Lower lobe of right lung (tissue), 2 donors: ENCODE measurements around the gene DCST1. TPM values are rescaled to one million over a fixed set of nuclear protein-coding genes. Genes with fewer than 3 reads are reported as not detected.
A peak's percentile ranks its signal among the peaks of the same experiment; 100 is the strongest.

Source experiments
- ATAC-seq, 2 donors: fragments of 200-7000 bp; cut with Tn5 transposase; one replicate each; pipeline ENCODE4 v1.9.1; 2020 to 2022; ENCODE audit warnings: mild to moderate bottlenecking in 2 of 2, moderate library complexity in 2 of 2
- DNase-seq: peaks from one replicate; pipeline ENCODE4 v3.0.0-alpha.2; 2020
- H3K27ac ChIP-seq: fragments of 200-600 bp; one replicate; pipeline ENCODE4 v1.8.0; 2022
- H3K27me3 ChIP-seq: fragments of 200-600 bp; one replicate; pipeline ENCODE4 v1.8.0; 2022; ENCODE audit warnings: low read depth
- H3K36me3 ChIP-seq: fragments of 200-600 bp; one replicate; pipeline ENCODE4 v1.8.0; 2022; ENCODE audit warnings: mild to moderate bottlenecking
- H3K4me1 ChIP-seq: fragments of 200-600 bp; one replicate; pipeline ENCODE4 v1.8.0; 2022
- H3K4me3 ChIP-seq: fragments of 200-600 bp; one replicate; pipeline ENCODE4 v1.8.0; 2022; ENCODE audit warnings: mild to moderate bottlenecking
- H3K9me3 ChIP-seq: fragments of 200-600 bp; one replicate; pipeline ENCODE4 v1.8.0; 2022
- intact Hi-C: fragments of 100-400 bp; cut with DNase I; formaldehyde crosslinking; loops from one replicate; pipeline ENCODE4 v1.11.0; 2022
- total RNA-seq: library from RNA; stranded (reverse); fragmentation: NEBNext Ultra II Directional; extraction: Animal tissue kit (Norgen Biotek cat#: 25700); gene quantifications from one replicate; pipeline ENCODE4 v1.2.1, GENCODE V29; 2021
- TF ChIP-seq, protein P1 (sequence below): fragments of 200-600 bp; IDR thresholded peaks from one replicate; pipeline ENCODE4 v1.8.0; 2022; ENCODE audit warnings: antibody characterized with exemption, mild to moderate bottlenecking
- donor health status: DM: no; HTN: yes; CAD: no; lungs with severe emphysema.

DCST1 gene
- total RNA-seq, 1 donor from 2014 or later = not detected

DNA sequence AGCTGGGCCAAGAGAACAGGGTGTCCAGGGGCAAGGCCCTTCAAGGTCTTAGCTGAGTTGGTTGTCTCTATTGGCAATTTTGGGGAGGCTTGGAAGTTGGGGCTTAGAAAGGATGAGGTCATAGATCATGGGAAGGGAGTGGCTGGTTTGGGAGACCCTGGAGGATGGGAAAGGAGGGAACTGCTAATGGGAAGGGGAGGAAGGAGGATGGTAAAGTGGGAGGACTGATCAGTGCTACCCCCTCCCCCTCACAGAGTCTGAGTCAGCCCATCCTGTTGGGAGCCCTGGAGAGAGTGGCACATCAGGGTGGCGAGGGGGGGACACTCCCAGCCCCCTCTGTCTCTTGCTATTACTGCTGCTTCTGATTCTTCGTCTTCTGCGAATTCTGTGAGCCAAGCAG lies 35.0 kb downstream of the DCST1 start:
- no peak overlapping the region for H3K4me3 ChIP-seq
- ATAC-seq = no peak
- no peak overlapping the region for H3K27ac ChIP-seq
- TF ChIP-seq, protein P1, sequence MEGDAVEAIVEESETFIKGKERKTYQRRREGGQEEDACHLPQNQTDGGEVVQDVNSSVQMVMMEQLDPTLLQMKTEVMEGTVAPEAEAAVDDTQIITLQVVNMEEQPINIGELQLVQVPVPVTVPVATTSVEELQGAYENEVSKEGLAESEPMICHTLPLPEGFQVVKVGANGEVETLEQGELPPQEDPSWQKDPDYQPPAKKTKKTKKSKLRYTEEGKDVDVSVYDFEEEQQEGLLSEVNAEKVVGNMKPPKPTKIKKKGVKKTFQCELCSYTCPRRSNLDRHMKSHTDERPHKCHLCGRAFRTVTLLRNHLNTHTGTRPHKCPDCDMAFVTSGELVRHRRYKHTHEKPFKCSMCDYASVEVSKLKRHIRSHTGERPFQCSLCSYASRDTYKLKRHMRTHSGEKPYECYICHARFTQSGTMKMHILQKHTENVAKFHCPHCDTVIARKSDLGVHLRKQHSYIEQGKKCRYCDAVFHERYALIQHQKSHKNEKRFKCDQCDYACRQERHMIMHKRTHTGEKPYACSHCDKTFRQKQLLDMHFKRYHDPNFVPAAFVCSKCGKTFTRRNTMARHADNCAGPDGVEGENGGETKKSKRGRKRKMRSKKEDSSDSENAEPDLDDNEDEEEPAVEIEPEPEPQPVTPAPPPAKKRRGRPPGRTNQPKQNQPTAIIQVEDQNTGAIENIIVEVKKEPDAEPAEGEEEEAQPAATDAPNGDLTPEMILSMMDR = no peak
- peaks cover 33% of the 10 kb centered on the region for H3K4me1 ChIP-seq
- H3K36me3 ChIP-seq = peaks cover 7% of the 10 kb centered on the region
- DNase-seq = no peak
- intact Hi-C loops = no loop called here
- H3K27me3 ChIP-seq = no peaks in the 10 kb centered on the region
- no peaks in the 10 kb centered on the region for H3K9me3 ChIP-seq

DNA sequence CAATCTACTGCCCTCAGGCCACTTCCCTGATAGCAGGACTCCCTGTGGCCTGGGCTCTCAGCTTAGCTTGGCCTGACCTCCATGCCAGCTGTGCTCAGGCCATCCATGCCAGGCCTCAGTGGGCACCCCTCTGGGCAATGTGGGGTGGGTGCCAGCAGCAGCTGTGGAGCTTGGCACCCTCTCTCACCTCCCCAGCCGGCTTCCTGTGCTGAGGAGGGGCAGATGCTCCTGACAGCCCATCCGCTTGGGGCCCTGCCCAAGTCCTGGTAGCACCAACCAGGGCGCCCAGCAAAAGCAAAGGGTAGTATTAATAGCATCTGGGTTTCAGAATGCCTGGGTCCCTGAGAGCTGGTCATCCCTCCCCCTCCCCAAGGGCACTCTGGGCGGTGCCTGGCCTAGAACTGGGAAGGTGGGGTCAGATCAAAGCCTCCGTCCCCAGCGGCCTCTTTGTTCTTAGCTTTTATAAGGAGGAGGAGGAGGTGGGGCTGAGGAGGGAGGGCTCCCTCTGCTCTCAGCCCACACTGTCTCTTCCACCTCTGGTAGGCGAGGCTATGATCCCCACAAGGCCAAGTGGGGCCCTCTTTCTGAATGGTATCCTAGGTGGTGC lies 36.0 kb downstream of the DCST1 start:
- H3K4me1 ChIP-seq = peaks cover 25% of the 10 kb centered on the region
- H3K9me3 ChIP-seq = no peaks in the 10 kb centered on the region
- ATAC-seq (no peak), DNase-seq (no peak)
- intact Hi-C loops = no loop called here
- H3K27me3 ChIP-seq = no peaks in the 10 kb centered on the region
- no peak overlapping the region for H3K27ac ChIP-seq
- H3K36me3 ChIP-seq = peaks cover 7% of the 10 kb centered on the region
- no peak overlapping the region for H3K4me3 ChIP-seq
- TF ChIP-seq, protein P1 = no peak

DNA sequence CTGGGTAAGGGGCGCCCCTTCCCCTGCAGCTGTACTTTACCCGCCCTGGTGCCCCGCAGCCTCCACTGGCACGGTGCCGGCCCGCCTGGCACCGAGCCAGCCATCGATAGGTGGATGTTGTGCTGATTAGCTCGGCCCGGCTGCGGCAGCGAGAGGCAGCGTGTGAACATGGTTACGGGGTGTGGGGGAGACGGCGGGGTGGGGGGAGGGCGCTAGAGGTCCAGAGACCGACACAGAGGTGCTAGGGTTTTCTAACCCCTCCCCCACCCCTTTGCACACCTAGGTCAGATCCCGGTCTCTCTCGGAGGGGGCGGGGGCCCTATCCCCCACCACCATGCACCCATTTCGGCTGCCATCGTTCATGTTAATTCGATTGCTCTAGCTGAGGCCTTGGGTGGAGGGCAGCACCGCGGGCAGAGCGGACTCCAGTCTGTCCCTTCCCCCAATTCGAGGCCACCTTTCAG lies 36.6 kb downstream of the DCST1 start:
- peaks cover 20% of the 10 kb centered on the region for H3K4me1 ChIP-seq
- H3K9me3 ChIP-seq = no peaks in the 10 kb centered on the region
- H3K27me3 ChIP-seq = no peaks in the 10 kb centered on the region
- H3K36me3 ChIP-seq = peaks cover 7% of the 10 kb centered on the region
- no peak overlapping the region for H3K27ac ChIP-seq
- peak overlapping the region; percentile 55 for H3K4me3 ChIP-seq
- ATAC-seq (no peak), DNase-seq (no peak)
- intact Hi-C loops = no loop called here
- TF ChIP-seq, protein P1 = no peak

DNA sequence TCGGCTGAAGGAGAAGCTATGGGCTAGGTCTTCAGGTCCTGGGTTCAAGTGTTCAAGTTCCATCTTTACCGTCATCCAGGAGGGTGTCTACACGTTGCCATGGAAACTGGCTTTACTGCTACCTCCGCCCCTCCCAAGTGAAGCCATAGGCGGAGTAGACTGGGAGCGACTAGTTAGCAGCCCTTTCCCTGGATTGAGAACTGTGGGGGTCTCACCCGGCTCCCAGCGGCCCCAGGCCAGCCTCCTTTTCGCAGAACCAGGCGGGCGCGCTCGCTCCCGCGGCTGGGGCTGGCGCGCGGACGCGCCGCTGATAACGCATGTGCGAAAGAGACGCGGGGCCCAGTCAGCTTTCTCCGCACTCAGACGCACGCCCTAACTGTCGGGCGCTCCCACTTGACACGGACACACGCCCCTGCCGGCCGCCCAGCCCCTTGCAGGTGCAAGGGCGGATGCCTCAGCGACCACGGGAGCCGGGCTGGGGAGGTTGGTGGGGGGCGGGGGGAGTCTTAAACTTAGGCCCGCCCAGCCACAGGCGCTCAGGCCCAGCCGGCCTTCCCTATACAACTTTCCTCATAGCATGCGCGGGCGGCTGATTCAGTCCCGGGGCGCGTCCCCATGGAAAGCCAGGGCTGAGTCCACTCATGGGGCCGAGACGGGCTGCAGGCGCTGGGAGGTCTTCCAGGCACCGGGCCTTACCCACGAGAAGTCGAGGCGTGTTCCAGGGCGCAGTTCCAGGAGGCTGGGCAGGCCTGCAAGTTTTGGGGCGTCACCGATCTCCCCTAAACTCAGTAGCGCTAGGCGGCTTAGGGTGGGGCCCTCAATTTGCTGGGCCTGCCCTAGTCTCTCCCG lies 37.3 kb downstream of the DCST1 start:
- ATAC-seq (peak; percentile 91 to 93), DNase-seq (peak; percentile 89)
- Histone ChIP-seq H3K27me3 (no peaks in the 10 kb centered on the region), H3K4me3 (peak overlapping the region; percentile 55), H3K4me1 (peaks cover 20% of the 10 kb centered on the region), H3K27ac (peak overlapping the region; percentile 64), H3K36me3 (peaks cover 7% of the 10 kb centered on the region), H3K9me3 (no peaks in the 10 kb centered on the region)
- TF ChIP-seq, protein P1 = peak; percentile 52
- intact Hi-C loops = no loop called here

DNA sequence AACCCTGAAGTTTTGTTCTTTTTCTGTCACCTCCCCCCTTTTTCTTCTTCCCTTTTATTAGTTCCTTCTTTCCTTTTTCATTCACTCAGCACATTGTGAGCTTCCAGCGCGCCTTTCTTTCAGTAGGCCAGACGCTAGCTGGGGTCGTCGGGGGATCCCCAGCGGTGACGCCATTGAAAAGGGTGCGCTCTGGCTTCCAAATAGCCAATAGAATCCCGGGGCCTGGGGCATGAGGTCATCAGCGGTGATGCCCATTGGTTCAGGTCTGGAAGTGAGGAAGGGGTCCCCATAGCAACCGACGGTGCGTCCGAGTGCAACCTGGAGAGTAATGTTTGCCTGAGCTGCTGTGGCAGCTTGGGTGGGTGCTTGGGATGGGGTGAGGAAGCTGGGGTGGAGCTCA lies 38.1 kb downstream of the DCST1 start:
- peaks cover 7% of the 10 kb centered on the region for H3K36me3 ChIP-seq
- no peaks in the 10 kb centered on the region for H3K9me3 ChIP-seq
- peaks cover 20% of the 10 kb centered on the region for H3K4me1 ChIP-seq
- no peaks in the 10 kb centered on the region for H3K27me3 ChIP-seq
- TF ChIP-seq, protein P1 = no peak
- H3K4me3 ChIP-seq = peak overlapping the region; percentile 55
- DNase-seq = no peak
- intact Hi-C loops = no loop called here
- no peak overlapping the region for H3K27ac ChIP-seq
- no peak for ATAC-seq
